Nephron (organoid): ENCODE data around the gene ALDH1A2.
"Not testable (repeated sequence)": the region's sequence is repeated elsewhere in the genome, so short reads cannot be mapped to it uniquely, and the experiment has no call there.

Source experiments
- H3K27ac Mint-ChIP-seq, 3 experiments: 2 replicates each; pipeline ENCODE4 v1.8.0; 2020; ENCODE audit warnings: mixed read lengths in 3 of 3, mild to moderate bottlenecking in 2 of 3, moderate library complexity in 1 of 3
- H3K27me3 Mint-ChIP-seq: 2 replicates; pipeline ENCODE4 v1.8.0; 2021; ENCODE audit warnings: low read depth, mild to moderate bottlenecking, moderate library complexity, mixed read lengths
- H3K36me3 Mint-ChIP-seq: 2 replicates; pipeline ENCODE4 v1.8.0; 2020; ENCODE audit warnings: low read depth, mixed read lengths
- H3K4me1 Mint-ChIP-seq: 2 replicates; pipeline ENCODE4 v1.8.0; 2020; ENCODE audit warnings: mixed read lengths
- H3K4me3 Mint-ChIP-seq, 3 experiments: 2 replicates each; pipeline ENCODE4 v1.8.0; 2020; ENCODE audit warnings: mild to moderate bottlenecking in 3 of 3, mixed read lengths in 3 of 3, moderate library complexity in 2 of 3
- H3K9me3 Mint-ChIP-seq: 2 replicates; pipeline ENCODE4 v1.8.0; 2020; ENCODE audit warnings: mixed read lengths
- CTCF ChIP-seq, 3 experiments: fragments of 200-600 bp; sonication (generic); IDR thresholded peaks; one replicate each; pipeline ENCODE4 v1.5.0; 2021; ENCODE audit warnings: antibody characterized with exemption in 3 of 3; ENCODE audit not compliant: unreplicated experiment in 3 of 3

The ALDH1A2 gene

GRCh38 chr15:58015565-58015964, 49.9 kb downstream of the ALDH1A2 start:
- H3K36me3 Mint-ChIP-seq: peaks cover 45% of the 10 kb centered on the region
- H3K9me3 Mint-ChIP-seq: no peaks in the 10 kb centered on the region
- peaks cover 21% of the 10 kb centered on the region for H3K4me1 Mint-ChIP-seq
- H3K4me3 Mint-ChIP-seq: no peak overlapping the region
- no peak for TF ChIP-seq CTCF (IDR thresholded peaks at IDR 0.05; ENCODE audit: unreplicated experiment in 3 of 3)
- no peak overlapping the region for H3K27ac Mint-ChIP-seq
- H3K27me3 Mint-ChIP-seq: peaks cover 21% of the 10 kb centered on the region

- Mint-ChIP-seq H3K27me3 (peaks cover 28% of the 10 kb centered on the region), H3K9me3 (no peaks in the 10 kb centered on the region), H3K36me3 (peaks cover 47% of the 10 kb centered on the region), H3K27ac (no peak overlapping the region), H3K4me3 (no peak overlapping the region), H3K4me1 (peaks cover 29% of the 10 kb centered on the region)
- no peak for TF ChIP-seq CTCF (IDR thresholded peaks at IDR 0.05; ENCODE audit: unreplicated experiment in 3 of 3)
These were observed 51.0 kb downstream of the ALDH1A2 start for GRCh38 chr15:58014470-58014869.

GRCh38 chr15:58014040-58014439, 51.5 kb downstream of the ALDH1A2 start:
- Mint-ChIP-seq H3K27me3 (peaks cover 33% of the 10 kb centered on the region), H3K36me3 (peaks cover 50% of the 10 kb centered on the region), H3K4me1 (peaks cover 29% of the 10 kb centered on the region), H3K4me3 (no peak overlapping the region), H3K27ac (no peak overlapping the region), H3K9me3 (peaks cover 4% of the 10 kb centered on the region)
- TF ChIP-seq CTCF (IDR thresholded peaks at IDR 0.05; ENCODE audit: unreplicated experiment in 3 of 3): no peak

GRCh38 chr15:58010983-58011382, 54.5 kb downstream of the ALDH1A2 start:
- H3K27ac Mint-ChIP-seq: peak overlapping the region in 1 of 3 experiments; percentile 65
- H3K36me3 Mint-ChIP-seq: peaks cover 80% of the 10 kb centered on the region
- no peak overlapping the region for H3K4me3 Mint-ChIP-seq
- H3K27me3 Mint-ChIP-seq: peaks cover 34% of the 10 kb centered on the region
- TF ChIP-seq CTCF (IDR thresholded peaks at IDR 0.05; ENCODE audit: unreplicated experiment in 3 of 3): no peak
- peaks cover 14% of the 10 kb centered on the region for H3K9me3 Mint-ChIP-seq
- H3K4me1 Mint-ChIP-seq: peaks cover 29% of the 10 kb centered on the region

- no peak overlapping the region for H3K4me3 Mint-ChIP-seq
- H3K9me3 Mint-ChIP-seq: peaks cover 16% of the 10 kb centered on the region
- no peak overlapping the region for H3K27ac Mint-ChIP-seq
- TF ChIP-seq CTCF (IDR thresholded peaks at IDR 0.05; ENCODE audit: unreplicated experiment in 3 of 3): no peak
- H3K4me1 Mint-ChIP-seq: no peaks in the 10 kb centered on the region
- peaks cover 14% of the 10 kb centered on the region for H3K27me3 Mint-ChIP-seq
- H3K36me3 Mint-ChIP-seq: peaks cover 95% of the 10 kb centered on the region
These were observed 61.7 kb downstream of the ALDH1A2 start for GRCh38 chr15:58003810-58004209.

GRCh38 chr15:58002338-58003126, 63.0 kb downstream of the ALDH1A2 start:
- peaks cover 18% of the 10 kb centered on the region for H3K9me3 Mint-ChIP-seq
- H3K4me3 Mint-ChIP-seq: no peak overlapping the region
- H3K4me1 Mint-ChIP-seq: no peaks in the 10 kb centered on the region
- H3K36me3 Mint-ChIP-seq: peaks cover 95% of the 10 kb centered on the region
- no peak overlapping the region for H3K27ac Mint-ChIP-seq
- H3K27me3 Mint-ChIP-seq: peaks cover 15% of the 10 kb centered on the region
- TF ChIP-seq CTCF (IDR thresholded peaks at IDR 0.05; ENCODE audit: unreplicated experiment in 3 of 3): no peak

GRCh38 chr15:57999699-58000098, 65.8 kb downstream of the ALDH1A2 start:
- Mint-ChIP-seq H3K27me3 (peaks cover 10% of the 10 kb centered on the region), H3K9me3 (peaks cover 12% of the 10 kb centered on the region), H3K36me3 (peaks cover 91% of the 10 kb centered on the region)
- not testable (repeated sequence) for H3K27ac Mint-ChIP-seq, H3K4me1 Mint-ChIP-seq, H3K4me3 Mint-ChIP-seq
